Dermis blood vessel endothelial cell (primary cell): ENCODE data around the gene KRT80. TPM values are rescaled to one million over a fixed set of nuclear protein-coding genes. Genes with fewer than 3 reads are reported as not detected.
A peak's percentile ranks its signal among the peaks of the same experiment; 100 is the strongest.

Experiments used
- DNase-seq: peaks from one replicate; pipeline ENCODE4 v3.0.0; 2010
- total RNA-seq: library from RNA; depleted of rRNA; stranded (reverse); fragments of >200 nt; gene quantifications from 2 replicates; pipeline ENCODE4 v1.2.3, GENCODE V29; 2014

Gene KRT80
- total RNA-seq, 1 donor from 2014 or later = 0.17 TPM

- peak; percentile 76 for DNase-seq
Measured at GRCh38 chr12:52151837-52152783, 39.7 kb downstream of the KRT80 start.

GRCh38 chr12:52151153-52151836 lies 40.5 kb downstream of the KRT80 start:
- no peak for DNase-seq

GRCh38 chr12:52149651-52150241 lies 42.1 kb downstream of the KRT80 start:
- no peak for DNase-seq

- no peak for DNase-seq
Measured at GRCh38 chr12:52149182-52149641, 42.6 kb downstream of the KRT80 start.

- no peak for DNase-seq
Measured at GRCh38 chr12:52148464-52149181, 43.2 kb downstream of the KRT80 start.

- DNase-seq = no peak
Measured at GRCh38 chr12:52147964-52148463, 43.8 kb downstream of the KRT80 start.

GRCh38 chr12:52147367-52147963 lies 44.3 kb downstream of the KRT80 start:
- DNase-seq = peak; percentile 94

GRCh38 chr12:52146822-52147366 lies 44.9 kb downstream of the KRT80 start:
- DNase-seq = no peak

- no peak for DNase-seq
Measured at GRCh38 chr12:52146089-52146821, 45.6 kb downstream of the KRT80 start.

- no peak for DNase-seq
Measured at GRCh38 chr12:52145228-52146088, 46.4 kb downstream of the KRT80 start.

GRCh38 chr12:52144512-52145227 lies 47.1 kb downstream of the KRT80 start:
- DNase-seq = no peak

GRCh38 chr12:52142431-52142830 lies 49.4 kb downstream of the KRT80 start:
- DNase-seq = no peak

- DNase-seq = no peak
Measured at GRCh38 chr12:52141875-52142274, 49.9 kb downstream of the KRT80 start.

- DNase-seq = no peak
Measured at GRCh38 chr12:52141306-52141705, 50.5 kb downstream of the KRT80 start.

- DNase-seq = peak; percentile 43
Measured at GRCh38 chr12:52139579-52140062, 52.2 kb downstream of the KRT80 start.

- DNase-seq = no peak
Measured at GRCh38 chr12:52139147-52139546, 52.7 kb downstream of the KRT80 start.

GRCh38 chr12:52137746-52138145 lies 54.1 kb downstream of the KRT80 start:
- DNase-seq = no peak

GRCh38 chr12:52132754-52133161 lies 59.1 kb downstream of the KRT80 start:
- no peak for DNase-seq

- DNase-seq = no peak
Measured at GRCh38 chr12:52130711-52131110, 61.1 kb downstream of the KRT80 start.
